NCI-H2196 treated with DMSO at 0.1 percent for 48 hours (cell line): ENCODE data around the gene MISP.

Experiments used
- DNase-seq: peaks from one replicate; lab custom pipeline; 2025; ENCODE audit not compliant: unreplicated experiment; lab: John Stamatoyannopoulos, UW

The MISP gene

DNA sequence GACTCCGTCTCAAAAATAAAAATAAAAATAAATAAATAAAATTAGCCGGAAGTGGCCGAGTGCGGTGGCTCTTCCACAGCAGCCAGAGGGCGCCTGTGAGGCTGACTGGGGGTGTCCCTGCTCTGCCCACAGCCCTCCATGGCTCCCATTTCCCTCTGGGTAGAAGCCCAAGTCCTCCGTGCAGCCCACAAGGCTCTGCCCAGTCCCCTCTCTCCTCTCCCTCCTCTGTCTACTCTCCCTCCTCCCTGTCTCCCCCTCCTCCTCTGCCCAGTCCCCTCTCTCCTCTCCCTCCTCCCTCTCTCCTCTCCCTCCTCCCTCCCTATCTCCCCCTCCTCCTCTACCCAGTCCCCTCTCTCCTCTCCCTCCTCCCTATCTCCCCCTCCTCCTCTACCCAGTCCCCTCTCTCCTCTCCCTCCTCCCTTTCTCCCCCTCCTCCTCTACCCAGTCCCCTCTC, 20.4 kb downstream of the MISP start:
- no peak for DNase-seq

DNA sequence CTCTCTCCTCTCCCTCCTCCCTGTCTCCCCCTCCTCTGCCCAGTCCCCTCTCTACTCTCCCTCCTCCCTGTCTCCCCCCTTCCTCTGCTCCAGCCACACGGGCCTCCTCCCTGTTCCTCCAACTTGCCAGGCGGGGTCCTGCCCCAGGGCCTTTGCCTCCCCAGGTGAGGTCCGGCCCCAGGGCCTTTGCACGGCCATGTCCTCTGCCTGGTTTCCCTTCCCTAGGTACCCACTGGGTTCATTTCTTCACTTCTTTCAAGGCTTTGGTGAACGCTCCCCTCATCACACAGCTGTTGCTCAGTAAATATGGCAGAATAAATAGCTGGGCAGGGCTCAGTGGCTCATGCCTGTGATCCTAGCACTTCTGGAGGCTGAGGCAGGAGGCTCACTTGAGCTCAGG, 21.2 kb downstream of the MISP start:
- no peak for DNase-seq

DNA sequence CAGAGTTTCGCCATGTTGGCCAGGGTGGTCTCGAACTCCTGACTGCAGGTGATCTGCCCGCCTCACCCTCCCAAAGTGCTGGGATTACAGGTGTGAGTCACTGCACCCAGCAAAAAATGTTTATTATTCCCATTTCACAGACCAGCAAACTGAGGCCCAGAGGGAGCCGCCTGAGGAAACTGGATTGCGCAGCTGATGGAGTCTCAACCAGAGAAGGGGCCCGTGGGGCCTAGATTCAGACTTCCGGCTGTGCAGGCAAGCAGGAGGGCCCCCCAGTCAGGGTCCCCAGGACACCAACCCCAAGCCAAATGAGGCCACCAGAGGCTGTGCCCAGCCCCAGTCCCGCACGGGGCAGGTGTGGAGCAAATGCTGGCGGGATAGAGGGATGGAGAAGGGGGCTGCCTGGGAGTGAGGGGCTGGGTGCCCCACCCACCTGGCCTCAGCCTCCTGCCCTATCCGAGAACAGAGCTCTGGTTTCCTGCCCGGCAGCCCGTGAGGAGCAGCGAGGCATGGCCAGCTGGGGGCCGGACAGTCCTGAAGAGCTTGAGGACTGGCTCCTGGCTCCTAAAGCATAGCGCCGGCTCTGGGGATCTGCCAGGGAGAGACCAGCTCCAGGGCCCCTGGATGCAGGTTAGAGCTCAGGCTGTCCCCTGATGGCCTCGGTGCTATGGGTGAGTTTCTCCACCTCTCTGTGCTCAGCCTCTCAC, 22.0 kb downstream of the MISP start:
- no peak for DNase-seq

DNA sequence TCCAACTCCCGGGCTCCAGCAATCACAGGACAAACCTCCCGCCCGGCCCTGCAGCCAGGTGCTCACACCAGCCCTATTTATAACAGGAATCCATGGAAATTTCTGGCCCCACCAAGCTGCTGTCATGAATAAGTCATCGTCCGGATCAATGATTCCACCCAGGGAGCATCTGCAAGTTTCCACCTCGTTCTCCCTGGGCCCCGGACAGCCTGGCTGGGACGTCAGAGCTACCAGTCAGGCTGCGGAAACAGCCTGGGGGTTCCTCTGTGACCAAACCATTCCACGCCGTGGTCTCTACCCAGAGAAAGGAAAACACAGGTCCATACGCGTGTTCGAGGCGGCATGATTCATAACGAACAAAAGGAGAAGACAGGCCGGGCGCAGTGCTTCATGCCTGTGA, 25.6 kb downstream of the MISP start:
- DNase-seq, result no peak

DNA sequence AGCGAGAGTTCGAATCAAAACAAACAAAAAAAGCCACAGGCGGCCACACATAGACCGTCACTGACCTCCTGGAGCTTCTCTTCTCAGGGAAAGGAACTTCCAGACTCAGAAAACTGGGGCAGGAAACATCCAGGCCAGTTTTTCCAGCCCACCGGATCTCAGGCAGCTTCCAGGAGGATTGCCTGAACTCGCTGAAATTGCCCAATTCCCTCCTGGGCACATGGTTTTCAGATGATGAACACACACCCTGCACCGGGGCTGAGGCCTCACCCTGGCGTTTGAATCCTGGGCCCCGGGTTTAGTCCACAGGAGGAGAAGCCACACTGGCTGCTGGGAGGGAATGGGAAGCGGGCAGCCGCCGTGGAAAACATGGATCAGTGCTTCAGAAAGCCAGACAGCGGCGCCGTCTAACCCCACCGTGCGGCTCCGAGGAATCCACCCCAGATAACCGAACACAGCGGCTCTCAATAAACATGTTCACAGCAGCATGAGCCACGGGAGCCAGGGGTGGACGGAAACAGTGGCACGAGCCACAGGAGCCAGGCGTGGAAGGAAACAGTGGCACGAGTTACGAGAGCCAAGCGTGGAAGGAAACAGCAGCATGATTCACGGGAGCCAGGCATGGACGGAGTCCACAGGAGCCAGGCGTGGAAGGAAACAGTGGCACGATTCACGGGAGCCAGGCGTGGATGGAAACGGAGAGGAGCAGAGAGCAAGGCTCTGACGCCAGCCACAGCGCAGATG, 28.2 kb downstream of the MISP start:
- no peak for DNase-seq

DNA sequence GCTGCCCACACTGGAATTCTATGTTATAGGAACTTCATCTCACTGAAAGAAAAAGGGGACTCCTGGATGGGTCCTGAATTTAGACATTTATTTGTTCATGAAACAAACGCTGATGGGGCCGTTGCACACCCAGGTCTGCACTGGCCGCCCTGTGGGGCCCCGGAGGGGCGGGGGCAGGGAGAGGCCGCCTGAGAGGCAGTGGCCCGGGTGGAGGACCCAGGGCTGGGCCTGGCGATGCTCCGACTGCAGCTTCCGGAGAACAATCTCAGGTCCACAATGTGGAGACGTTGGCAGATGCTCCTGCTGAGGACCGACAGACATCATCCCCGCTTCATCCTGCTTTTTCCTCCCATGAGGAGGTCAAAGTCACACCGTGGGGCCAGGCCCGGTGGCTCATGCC, 30.0 kb downstream of the MISP start:
- no peak for DNase-seq

DNA sequence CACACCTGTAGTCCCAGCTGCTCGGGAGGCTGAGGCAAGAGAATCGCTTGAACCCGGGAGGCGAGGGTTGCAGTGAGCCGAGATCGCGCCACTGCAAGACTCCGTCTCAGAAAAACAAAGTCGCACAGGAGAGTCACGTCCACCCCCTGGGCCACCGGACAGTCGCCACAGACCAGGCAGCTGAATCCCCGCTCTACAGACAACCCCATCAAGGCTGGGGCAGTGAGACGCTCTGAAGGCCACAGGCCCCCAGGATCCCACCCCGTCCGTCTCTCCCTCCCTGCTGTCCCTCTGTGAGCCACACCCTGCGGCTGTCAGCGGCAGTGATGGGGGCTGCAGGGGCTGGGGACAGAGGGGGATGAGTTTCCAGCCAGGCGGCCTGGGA, 30.9 kb downstream of the MISP start:
- DNase-seq, result no peak

DNA sequence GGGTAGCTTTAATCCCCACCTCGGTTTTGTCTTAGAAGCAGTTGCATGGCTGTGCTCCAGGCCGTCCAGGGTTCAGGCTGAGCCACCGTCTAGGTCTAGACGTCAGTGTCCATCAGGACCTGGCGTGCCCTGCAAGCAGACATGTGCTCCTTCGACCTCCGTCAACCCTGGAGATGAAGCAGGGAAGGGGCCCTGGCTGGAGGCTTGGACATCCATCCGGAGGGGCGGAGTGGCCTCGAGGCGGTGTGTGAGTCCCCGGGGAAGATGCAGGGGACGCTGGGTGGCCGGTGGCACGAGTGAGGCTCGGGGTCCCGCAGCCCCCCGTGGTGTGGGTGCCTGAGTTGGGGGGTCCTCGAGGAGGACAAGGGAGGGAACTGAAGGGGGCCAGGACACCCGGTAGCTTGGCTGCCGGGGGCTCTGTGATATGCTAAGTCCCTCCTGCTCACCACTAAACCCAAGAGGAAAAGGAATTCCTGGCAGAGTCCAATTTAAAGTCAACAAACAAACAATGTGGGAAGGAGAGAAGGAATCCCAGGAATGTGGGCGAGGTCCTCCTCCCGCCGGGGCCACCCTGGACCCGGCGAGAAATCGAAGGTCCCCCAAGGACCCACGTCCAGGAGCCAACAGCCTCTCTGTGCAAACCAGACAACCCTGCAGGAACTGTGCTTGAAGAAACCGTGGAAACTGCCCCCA, 31.4 kb downstream of the MISP start:
- DNase-seq, result no peak

DNA sequence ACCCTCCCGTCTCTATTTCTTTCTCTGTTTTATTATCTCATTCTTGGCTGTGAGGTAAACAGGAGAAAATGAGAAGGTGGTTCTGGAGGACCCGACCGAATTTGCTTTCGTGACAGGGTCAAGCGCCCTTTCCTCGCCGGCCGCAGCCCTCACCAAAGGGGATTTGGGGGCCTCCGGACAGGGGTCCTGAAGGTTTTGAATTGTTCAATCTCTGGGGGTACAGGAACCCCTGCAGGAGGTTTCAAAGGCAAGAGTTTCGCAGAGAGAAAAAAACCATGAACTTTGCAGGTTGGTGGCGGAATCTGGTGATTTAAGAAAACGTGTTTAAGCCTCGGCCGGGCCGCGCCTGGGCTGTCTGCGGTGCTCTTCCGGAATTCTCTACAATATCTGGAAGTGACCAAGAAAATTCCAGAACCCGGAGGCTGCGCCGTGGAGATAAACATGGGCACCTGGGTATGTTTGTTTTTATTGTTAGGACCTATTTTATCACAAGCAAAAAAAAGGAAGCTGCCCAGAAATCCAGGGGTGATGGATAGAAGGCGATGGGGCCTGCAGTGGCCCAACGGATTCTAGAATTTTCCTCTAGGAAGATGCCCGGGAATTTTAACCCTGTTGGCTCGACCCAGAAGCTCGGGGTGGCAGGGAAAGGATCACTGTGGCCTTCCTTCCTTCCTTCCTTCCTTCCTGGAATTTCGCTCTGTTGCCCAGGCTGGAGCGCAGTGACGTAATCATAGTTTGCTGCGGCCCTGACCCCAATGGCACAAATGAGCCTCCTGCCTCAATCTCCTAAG, 32.2 kb downstream of the MISP start:
- no peak for DNase-seq

DNA sequence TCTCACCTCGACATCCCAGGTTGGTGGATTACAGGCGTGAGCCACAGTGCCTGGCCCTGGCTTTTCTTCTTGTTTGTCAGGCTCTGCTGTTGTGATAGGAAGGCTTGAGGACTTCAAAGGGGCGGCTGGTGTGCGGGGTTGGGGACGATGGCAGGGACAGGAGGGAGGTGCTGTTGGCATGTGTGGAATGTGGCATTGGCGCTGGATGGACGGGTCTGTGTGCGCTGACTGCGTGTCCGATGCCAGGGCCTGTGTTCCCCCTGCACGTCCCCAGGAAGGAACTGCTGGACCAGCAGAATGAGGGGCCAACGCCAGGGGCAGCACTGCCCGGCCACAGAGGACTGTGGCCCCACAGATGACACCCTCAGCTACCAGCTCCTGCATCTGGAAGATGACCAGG, 33.6 kb downstream of the MISP start:
- DNase-seq, result no peak

DNA sequence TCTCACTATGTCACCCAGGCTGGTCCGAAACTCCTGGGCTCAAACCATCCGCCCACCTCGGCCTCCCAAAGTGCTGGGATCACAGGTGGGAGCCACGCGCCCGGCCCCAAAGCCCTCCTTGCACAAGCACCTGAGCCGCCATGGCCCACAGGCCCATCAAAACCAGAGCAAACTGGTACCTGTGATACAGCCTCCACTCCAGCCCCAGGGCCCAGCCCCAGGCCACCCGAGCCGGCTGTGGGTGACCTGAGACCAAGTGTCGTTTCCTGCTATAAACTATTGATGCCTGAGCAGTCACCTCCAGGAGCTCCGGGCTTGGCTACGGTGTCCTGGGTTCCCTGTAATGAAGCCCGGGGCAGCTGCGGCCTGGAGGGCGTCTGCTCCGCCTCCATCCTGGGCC, 36.6 kb downstream of the MISP start:
- DNase-seq, result no peak

DNA sequence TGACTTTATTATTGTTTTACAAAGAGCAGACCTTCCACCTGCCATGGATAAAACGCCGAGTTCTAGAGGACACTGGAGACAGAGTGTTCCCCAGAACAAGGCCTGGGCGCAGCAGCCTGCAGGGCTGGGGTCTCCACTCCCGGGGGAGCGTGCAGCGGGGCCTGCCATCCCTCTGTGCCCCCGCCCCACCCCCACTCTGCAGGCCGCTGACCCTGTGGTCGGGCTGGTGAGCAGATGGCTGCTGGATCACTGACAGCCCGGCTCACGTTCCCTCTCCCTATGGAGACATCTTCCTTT, 37.7 kb downstream of the MISP start:
- DNase-seq, result no peak

DNA sequence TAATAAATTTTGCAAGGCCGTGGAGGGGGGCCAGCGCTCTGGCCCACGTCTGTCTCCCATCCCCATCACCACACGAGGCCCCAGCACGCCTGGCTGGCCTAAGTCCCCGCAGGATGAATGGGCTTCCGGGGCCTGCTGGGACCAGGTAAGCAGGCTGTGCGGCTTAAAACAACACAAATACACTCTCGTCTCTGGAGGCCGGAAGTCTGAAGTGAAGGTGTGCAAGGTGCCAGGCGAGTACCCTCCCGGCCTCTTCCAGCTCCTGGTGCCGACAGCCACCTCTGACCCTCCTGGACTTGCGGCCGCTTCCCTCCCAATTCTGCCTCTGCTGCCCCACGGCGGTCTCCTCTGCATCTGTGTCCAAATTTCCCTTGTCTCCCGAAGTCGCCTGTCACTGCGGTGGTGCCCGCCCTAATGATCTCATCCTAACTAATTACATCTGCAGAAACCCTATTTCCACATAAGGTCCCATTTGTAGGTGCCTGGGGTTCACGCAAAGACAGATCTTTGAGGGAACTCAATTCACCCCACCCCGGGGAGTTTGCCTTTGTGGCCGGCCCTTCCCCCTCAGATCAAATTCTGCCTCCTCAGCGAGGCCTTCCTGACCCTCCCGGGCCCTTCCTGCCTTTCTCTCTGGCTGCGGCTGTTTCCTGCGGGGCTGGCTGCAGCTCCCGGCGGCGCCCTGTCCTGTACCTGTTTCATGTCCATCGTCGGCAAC, 38.2 kb downstream of the MISP start:
- no peak for DNase-seq

DNA sequence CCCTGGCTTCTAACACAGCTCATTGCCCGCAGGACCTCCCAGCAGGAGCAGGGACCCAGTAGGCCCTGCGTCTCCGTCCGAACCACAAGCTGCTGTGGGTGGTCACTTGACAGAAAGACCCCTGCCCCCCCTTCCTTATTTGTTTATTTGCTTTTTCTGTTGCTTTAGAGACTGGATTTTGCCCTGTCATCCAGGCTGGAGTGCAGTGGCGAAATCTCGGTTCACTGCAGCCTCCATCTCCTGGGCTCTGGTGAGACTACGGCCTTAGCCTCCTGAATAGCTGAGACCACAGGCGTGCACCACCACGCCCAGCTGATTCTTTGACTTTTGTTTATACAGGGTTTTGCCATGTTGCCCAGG, 38.8 kb downstream of the MISP start:
- no peak for DNase-seq

DNA sequence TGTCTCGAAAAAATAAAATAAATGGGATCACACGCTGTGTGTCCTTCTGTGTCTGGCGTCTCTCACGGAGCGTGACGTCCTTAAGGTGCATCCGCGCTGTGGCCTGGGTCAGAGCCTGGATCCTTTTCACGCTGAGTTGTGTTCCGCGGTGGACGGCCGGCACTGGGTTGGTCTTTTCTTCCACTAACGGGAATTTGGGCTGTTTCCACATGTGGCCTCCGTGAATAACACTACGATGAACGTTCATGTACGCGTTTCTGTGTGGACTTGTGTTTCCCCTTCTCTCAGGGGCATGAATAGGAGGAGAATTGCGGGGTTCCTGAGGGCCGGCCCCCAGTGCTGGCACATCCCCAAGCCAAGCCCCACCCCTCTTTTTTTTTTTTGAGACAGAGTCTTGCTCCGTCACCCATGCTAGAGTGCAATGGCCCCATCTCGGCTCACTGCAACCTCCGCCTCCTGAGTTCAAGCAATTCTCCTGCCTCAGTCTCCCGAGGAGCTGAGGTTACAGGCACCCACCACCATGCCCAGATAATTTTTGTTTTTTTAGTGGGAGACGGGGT, 40.2 kb downstream of the MISP start:
- DNase-seq, result no peak

DNA sequence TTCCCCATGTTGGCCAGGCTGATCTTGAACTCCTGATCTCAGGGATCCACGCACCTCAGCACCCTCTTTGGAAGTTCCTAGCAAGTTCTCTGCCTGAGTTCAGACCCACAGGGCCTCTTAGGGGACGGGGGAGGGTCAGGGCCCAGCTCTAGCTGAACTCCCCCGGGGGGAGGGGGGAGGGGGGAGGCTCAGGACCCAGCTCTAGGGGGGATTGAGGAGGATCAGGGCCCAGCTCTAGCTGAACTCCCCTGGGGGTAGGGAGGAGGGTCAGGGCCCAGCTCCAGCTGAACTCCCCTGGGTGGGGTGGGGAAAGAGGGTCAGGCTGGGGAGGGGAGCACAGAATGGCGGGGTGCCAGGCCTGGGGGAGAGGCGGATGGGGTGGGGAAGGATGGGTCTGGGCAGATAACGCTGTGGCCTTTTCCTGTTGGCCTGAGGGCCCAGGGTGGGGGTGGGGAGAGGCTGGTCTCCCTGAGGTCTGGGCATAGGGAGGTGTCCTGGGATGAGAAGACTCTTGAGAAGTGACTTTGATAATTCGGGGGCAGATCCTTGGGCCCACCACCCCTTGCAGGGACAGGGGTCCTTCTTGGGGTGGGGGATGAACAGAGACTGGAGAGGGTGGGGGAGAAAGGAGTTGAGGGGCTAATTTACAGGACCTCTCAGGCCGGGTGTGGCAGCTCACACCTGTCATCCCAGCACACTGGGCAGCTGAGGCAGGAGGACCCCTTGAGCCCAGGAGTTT, 40.8 kb downstream of the MISP start:
- DNase-seq, result no peak

DNA sequence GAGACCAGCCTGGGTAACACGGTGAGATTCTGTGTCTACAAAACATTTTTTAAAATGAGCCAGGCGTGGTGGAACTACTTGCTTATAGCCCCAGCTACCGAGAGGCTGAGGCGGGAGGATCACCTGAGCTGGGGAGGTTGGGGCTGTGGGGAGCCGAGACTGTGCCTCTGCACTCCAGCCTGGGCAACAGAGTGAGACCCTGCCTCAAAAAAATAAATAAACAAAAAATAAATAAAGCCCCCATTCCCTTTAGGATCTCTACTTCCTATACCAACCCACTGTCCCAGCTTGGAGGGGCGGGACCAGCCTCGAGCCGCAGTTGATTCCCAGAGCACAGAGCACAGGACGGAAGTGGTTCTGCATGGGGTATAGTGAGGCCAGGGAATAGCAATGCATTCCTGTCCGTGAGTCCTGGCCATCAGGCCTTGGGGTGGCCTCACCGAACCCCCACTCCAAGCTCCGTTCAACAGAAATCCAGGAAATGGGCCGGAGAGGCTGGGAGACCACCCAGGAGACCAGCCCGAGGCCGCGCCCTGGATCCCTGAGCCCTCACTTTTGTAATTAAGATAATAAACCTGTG, 41.5 kb downstream of the MISP start:
- DNase-seq, result no peak

DNA sequence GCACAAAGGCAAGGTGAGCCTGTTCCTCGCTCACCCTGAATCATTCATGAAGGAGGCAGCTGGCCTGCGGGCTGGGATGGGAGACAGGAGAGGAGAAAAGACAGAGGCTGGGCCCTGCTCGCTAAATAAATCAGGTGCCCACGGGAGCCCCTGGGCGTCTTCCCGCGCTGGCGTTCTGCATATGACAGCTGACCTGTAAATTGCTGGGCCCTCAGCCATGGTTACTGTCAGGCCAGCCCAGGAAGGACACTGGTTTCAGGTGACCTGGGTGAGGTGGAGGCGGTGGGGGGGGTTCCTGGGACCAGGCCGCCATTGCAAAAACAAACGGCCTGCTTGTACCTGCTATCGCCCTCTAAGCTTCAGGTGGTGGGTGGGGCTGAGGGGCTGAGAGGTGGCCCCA, 42.9 kb downstream of the MISP start:
- DNase-seq, result no peak

DNA sequence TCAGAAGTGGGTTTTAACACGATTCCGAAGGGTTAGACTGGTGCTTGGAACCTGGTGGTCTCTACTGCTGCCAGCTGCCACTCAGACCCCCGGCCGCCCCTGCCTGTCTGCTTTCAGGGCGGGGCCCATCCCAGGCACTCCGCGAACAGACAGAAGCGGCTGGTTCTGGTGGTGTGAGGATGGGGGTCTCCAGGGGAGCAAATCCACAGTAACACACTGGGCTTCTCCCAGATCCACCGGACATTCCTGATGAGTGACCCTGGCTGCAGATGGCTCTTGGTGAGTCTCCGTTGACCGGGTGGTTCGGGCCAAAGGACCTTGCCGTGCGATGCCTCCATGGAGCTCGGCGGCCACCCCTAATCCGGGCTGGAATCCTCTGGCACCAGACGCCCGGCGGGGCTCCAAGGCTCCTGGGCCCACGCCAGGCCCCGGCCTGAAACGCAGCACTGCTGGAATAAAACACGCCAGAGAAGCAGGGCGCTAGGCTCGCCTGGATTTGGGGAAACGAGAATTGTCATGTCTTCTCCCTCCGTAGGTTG, 44.2 kb downstream of the MISP start:
- DNase-seq, result no peak
